Panc1 (cell line): ENCODE measurements around the gene PTPN1. TPM values are rescaled to one million over a fixed set of nuclear protein-coding genes. Genes with fewer than 3 reads are reported as not detected.

ENCODE experiments used
- ATAC-seq: fragments of 200-7000 bp; cut with Tn5 transposase; 2 replicates; pipeline ENCODE4 v1.9.1; 2020; ENCODE audit warnings: mild to moderate bottlenecking, moderate library complexity
- BruUV-seq: library from RNA; stranded (reverse); fragments of 400-500 nt; replicated peaks from 2 replicates; lab custom pipeline; 2021; lab: Mats Ljungman, UMichigan
- CTCF ChIA-PET: fragments of 300-600 bp; sonication (Branson Sonifier 250); formaldehyde crosslinking; loops from one replicate; lab custom pipeline; 2022; ENCODE audit warnings: antibody characterized with exemption; lab: Charles Lee
- POLR2A ChIA-PET: fragments of 300-600 bp; sonication (Branson Sonifier 250); formaldehyde crosslinking; loops from one replicate; lab custom pipeline; 2022; ENCODE audit warnings: antibody characterized with exemption; lab: Charles Lee
- DNase-seq: peaks from one replicate; pipeline ENCODE4 v3.0.0-alpha.2; 2010; ENCODE audit warnings: low read depth, low spot score
- H3K27ac ChIP-seq: 2 replicates; pipeline ENCODE4 v1.5.1; 2011; ENCODE audit warnings: mild to moderate bottlenecking, low read length, inconsistent platforms
- H3K27me3 ChIP-seq: fragments of 200-500 bp; sonication (Bioruptor generic); 2 replicates; pipeline ENCODE4 v1.6.0; 2014; ENCODE audit warnings: low read length, inconsistent platforms; ENCODE audit not compliant: control insufficient read depth, insufficient read depth
- H3K36me3 ChIP-seq: fragments of 200-500 bp; sonication (Bioruptor generic); 2 replicates; pipeline ENCODE4 v1.5.1; 2014; ENCODE audit warnings: inconsistent platforms, mild to moderate bottlenecking, low read length, moderate library complexity; ENCODE audit not compliant: control insufficient read depth, insufficient read depth
- H3K4me1 ChIP-seq: 2 replicates; pipeline ENCODE4 v1.5.1; 2011; ENCODE audit warnings: inconsistent platforms, mild to moderate bottlenecking, low read length, moderate library complexity; ENCODE audit not compliant: control insufficient read depth, insufficient read depth
- H3K4me3 ChIP-seq, 2 experiments: 2 replicates each; pipeline ENCODE4 v1.5.1; 2011 to 2012; ENCODE audit warnings: low read depth in 2 of 2, low read length in 2 of 2, mild to moderate bottlenecking in 2 of 2, inconsistent platforms in 1 of 2, moderate library complexity in 1 of 2
- H3K9me3 ChIP-seq: fragments of 200-500 bp; sonication (Bioruptor generic); 2 replicates; pipeline ENCODE4 v1.5.1; 2014; ENCODE audit warnings: low read depth, mild to moderate bottlenecking, inconsistent platforms, low read length, moderate library complexity; ENCODE audit not compliant: control insufficient read depth, insufficient read depth
- POLR2AphosphoS5 ChIP-seq: IDR thresholded peaks from 2 replicates; pipeline ENCODE4 v1.6.1; 2012; ENCODE audit warnings: mild to moderate bottlenecking, low read depth, low read length, moderate library complexity
- SIN3A ChIP-seq: IDR thresholded peaks from 2 replicates; pipeline ENCODE4 v1.6.1; 2012; ENCODE audit warnings: low read depth, mild to moderate bottlenecking, low read length, moderate library complexity, borderline replicate concordance; ENCODE audit not compliant: insufficient read depth
- TCF7L2 ChIP-seq: IDR thresholded peaks from 2 replicates; pipeline ENCODE4 v1.6.1; 2011; ENCODE audit warnings: mild to moderate bottlenecking, low read depth, low read length, inconsistent platforms
- in situ Hi-C: cut with HindIII; loops from 2 replicates; pipeline ENCODE4 v1.10.0; 2016; ENCODE audit warnings: low sequenced_read_pairs, low pct_unique_long_range_greater_than_20kb
- intact Hi-C: fragments of 100-400 bp; cut with micrococcal nuclease; formaldehyde crosslinking; loops from one replicate; pipeline ENCODE4 v1.10.0; 2022; ENCODE audit not compliant: unreplicated experiment
- total RNA-seq: library from RNA; stranded (reverse); gene quantifications from one replicate; pipeline ENCODE4 v1.2.1, GENCODE V29; 2021; ENCODE audit not compliant: unreplicated experiment
- TF ChIP-seq, protein P1 (sequence below): fragments of 450-650 bp; IDR thresholded peaks from 2 replicates; pipeline ENCODE4 v1.5.1; 2017; ENCODE audit warnings: mild to moderate bottlenecking
- TF ChIP-seq, protein P2 (sequence below), 2 experiments: IDR thresholded peaks; 2 replicates each; pipeline ENCODE4 v1.6.1; 2011 to 2012; ENCODE audit warnings: low read depth in 2 of 2, control low read depth in 1 of 2, low read length in 1 of 2, mild to moderate bottlenecking in 1 of 2, moderate library complexity in 1 of 2; ENCODE audit not compliant: insufficient read depth in 1 of 2

The PTPN1 gene
- total RNA-seq, 1 experiment from 2014 or later = 42.2 TPM

DNA sequence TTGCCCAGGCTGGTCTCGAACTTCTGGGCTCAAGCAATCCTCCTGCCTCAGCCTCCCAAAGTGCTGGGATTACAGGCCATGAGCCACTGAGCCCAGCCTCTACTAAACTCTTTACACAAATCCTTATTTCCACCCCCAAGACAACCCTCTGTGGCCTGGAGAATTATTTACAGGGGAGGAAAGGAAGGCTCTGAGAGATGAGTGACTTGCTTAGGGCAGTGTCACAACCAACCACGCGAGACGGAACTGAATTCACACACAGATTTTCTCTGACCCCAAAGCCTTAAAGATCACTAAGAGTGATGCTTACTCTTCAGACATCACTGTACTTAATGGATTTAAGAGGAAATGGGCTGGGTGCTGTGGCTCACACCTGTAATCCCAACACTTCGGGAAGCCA is 95.0 kb downstream of the PTPN1 start:
- DNase-seq = no peak
- ChIA-PET POLR2A (no interaction called here), CTCF (no interaction called here)
- H3K9me3 ChIP-seq = no peaks in the 10 kb centered on the region
- no peak for ATAC-seq
- no peak overlapping the region for H3K4me3 ChIP-seq
- in situ Hi-C loops (no loop called here), intact Hi-C loops (no loop called here)
- no TSS peak for BruUV-seq
- TF ChIP-seq, protein P1, sequence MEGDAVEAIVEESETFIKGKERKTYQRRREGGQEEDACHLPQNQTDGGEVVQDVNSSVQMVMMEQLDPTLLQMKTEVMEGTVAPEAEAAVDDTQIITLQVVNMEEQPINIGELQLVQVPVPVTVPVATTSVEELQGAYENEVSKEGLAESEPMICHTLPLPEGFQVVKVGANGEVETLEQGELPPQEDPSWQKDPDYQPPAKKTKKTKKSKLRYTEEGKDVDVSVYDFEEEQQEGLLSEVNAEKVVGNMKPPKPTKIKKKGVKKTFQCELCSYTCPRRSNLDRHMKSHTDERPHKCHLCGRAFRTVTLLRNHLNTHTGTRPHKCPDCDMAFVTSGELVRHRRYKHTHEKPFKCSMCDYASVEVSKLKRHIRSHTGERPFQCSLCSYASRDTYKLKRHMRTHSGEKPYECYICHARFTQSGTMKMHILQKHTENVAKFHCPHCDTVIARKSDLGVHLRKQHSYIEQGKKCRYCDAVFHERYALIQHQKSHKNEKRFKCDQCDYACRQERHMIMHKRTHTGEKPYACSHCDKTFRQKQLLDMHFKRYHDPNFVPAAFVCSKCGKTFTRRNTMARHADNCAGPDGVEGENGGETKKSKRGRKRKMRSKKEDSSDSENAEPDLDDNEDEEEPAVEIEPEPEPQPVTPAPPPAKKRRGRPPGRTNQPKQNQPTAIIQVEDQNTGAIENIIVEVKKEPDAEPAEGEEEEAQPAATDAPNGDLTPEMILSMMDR = no peak
- TF ChIP-seq TCF7L2 (no peak), POLR2AphosphoS5 (no peak), SIN3A (no peak)
- TF ChIP-seq, protein P2, sequence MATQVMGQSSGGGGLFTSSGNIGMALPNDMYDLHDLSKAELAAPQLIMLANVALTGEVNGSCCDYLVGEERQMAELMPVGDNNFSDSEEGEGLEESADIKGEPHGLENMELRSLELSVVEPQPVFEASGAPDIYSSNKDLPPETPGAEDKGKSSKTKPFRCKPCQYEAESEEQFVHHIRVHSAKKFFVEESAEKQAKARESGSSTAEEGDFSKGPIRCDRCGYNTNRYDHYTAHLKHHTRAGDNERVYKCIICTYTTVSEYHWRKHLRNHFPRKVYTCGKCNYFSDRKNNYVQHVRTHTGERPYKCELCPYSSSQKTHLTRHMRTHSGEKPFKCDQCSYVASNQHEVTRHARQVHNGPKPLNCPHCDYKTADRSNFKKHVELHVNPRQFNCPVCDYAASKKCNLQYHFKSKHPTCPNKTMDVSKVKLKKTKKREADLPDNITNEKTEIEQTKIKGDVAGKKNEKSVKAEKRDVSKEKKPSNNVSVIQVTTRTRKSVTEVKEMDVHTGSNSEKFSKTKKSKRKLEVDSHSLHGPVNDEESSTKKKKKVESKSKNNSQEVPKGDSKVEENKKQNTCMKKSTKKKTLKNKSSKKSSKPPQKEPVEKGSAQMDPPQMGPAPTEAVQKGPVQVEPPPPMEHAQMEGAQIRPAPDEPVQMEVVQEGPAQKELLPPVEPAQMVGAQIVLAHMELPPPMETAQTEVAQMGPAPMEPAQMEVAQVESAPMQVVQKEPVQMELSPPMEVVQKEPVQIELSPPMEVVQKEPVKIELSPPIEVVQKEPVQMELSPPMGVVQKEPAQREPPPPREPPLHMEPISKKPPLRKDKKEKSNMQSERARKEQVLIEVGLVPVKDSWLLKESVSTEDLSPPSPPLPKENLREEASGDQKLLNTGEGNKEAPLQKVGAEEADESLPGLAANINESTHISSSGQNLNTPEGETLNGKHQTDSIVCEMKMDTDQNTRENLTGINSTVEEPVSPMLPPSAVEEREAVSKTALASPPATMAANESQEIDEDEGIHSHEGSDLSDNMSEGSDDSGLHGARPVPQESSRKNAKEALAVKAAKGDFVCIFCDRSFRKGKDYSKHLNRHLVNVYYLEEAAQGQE (IDR thresholded peaks at IDR 0.05; ENCODE audit: insufficient read depth in 1 of 2, low read depth in 2 of 2, low read length in 1 of 2) = no peak
- peaks cover 4% of the 10 kb centered on the region; the same call in 1 of the 2 replicates for H3K4me1 ChIP-seq
- H3K27ac ChIP-seq = no peak overlapping the region
- peaks cover 2% of the 10 kb centered on the region; the same call in 1 of the 2 replicates for H3K36me3 ChIP-seq
- no peaks in the 10 kb centered on the region for H3K27me3 ChIP-seq

DNA sequence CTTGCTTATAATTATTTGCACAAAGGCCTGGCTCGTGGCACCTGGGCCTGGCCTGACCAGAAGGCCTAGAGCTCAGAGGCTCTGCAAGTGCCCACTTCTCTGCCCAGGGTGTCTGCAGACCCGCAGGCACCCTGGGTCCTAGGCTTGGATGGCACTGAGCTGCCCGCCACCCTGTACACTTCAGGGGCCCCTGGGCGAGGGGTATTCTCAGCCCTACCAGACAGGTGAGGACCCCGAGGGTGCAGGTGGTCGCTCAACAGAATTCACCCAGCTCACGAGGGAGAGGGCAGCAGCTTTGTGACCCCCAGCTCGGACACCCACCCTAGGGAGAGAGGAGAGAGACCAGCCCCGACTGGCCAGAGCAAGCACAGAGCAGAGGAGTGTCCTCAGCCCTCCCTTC is 97.3 kb downstream of the PTPN1 start:
- H3K9me3 ChIP-seq = no peaks in the 10 kb centered on the region
- H3K4me3 ChIP-seq = no peak overlapping the region
- in situ Hi-C loops = no loop called here
- TF ChIP-seq, protein P2 (IDR thresholded peaks at IDR 0.05; ENCODE audit: insufficient read depth in 1 of 2, low read depth in 2 of 2, low read length in 1 of 2) = no peak
- H3K4me1 ChIP-seq = peaks cover 11% of the 10 kb centered on the region; the same call in 1 of the 2 replicates
- H3K27me3 ChIP-seq = no peaks in the 10 kb centered on the region
- peaks cover 6% of the 10 kb centered on the region for H3K36me3 ChIP-seq
- no TSS peak for BruUV-seq
- no peak overlapping the region for H3K27ac ChIP-seq
- ChIA-PET CTCF (interaction anchor here (0.6 kb wide), 1 partner anchor 19 kb away, joined by 3 read pairs; no protein-coding TSS in a partner anchor), POLR2A (no interaction called here)
- intact Hi-C loops = no loop called here
- ATAC-seq (no peak), DNase-seq (no peak)
